GM19193 (cell line): ENCODE data around the gene MAGI2.

Experiments
- POLR2A ChIP-seq: IDR thresholded peaks from 4 replicates; pipeline ENCODE4 v1.6.1; 2011; ENCODE audit not compliant: insufficient read depth, insufficient read length; ENCODE audit errors: extremely low read depth

The MAGI2 gene

GRCh38 chr7:78399033-78399769, 1054.3 kb downstream of the MAGI2 start:
- no peak for TF ChIP-seq POLR2A

- TF ChIP-seq POLR2A: no peak
Observed at GRCh38 chr7:78398576-78398975, 1054.9 kb downstream of the MAGI2 start.

GRCh38 chr7:78398081-78398480, 1055.4 kb downstream of the MAGI2 start:
- TF ChIP-seq POLR2A: no peak

- TF ChIP-seq POLR2A: no peak
Observed at GRCh38 chr7:78396210-78396609, 1057.3 kb downstream of the MAGI2 start.

- no peak for TF ChIP-seq POLR2A
Observed at GRCh38 chr7:78395298-78396036, 1058.0 kb downstream of the MAGI2 start.

GRCh38 chr7:78389022-78389421, 1064.4 kb downstream of the MAGI2 start:
- no peak for TF ChIP-seq POLR2A

- TF ChIP-seq POLR2A: no peak
Observed at GRCh38 chr7:78386520-78386919, 1066.9 kb downstream of the MAGI2 start.

GRCh38 chr7:78383096-78383880, 1070.2 kb downstream of the MAGI2 start:
- no peak for TF ChIP-seq POLR2A

- TF ChIP-seq POLR2A: no peak
Observed at GRCh38 chr7:78379148-78379547, 1074.3 kb downstream of the MAGI2 start.

GRCh38 chr7:78377532-78377931, 1075.9 kb downstream of the MAGI2 start:
- no peak for TF ChIP-seq POLR2A

- no peak for TF ChIP-seq POLR2A
Observed at GRCh38 chr7:78370936-78371335, 1082.5 kb downstream of the MAGI2 start.

GRCh38 chr7:78368771-78369170, 1084.7 kb downstream of the MAGI2 start:
- no peak for TF ChIP-seq POLR2A

- TF ChIP-seq POLR2A: no peak
Observed at GRCh38 chr7:78367280-78367773, 1086.1 kb downstream of the MAGI2 start.

- TF ChIP-seq POLR2A: no peak
Observed at GRCh38 chr7:78363866-78364265, 1089.6 kb downstream of the MAGI2 start.

- no peak for TF ChIP-seq POLR2A
Observed at GRCh38 chr7:78359836-78360235, 1093.6 kb downstream of the MAGI2 start.
